ENCODE data around the gene OGFOD3.
"Not testable (repeated sequence)": the region's sequence is repeated elsewhere in the genome, so short reads cannot be mapped to it uniquely, and the experiment has no call there.

Gene OGFOD3

GRCh38 chr17:82458885-82459424 lies 40.6 kb upstream of the OGFOD3 start:
- DNase-seq (ENCODE audit: extremely low read depth, low read depth) = no peak
- H3K4me3 ChIP-seq (replicated peaks; ENCODE audit: low read depth, low read length) = peak overlapping the region; percentile 77
- TF ChIP-seq CTCF (IDR thresholded peaks at IDR 0.05; ENCODE audit: low read depth, low read length, missing control alignments) = no peak

GRCh38 chr17:82458179-82458884 lies 39.9 kb upstream of the OGFOD3 start, which contains the start of gene NARF:
NARF (plus strand) TSS chr17:82458741; CDS start chr17:82458804, 63 bp downstream.
- no peak for TF ChIP-seq CTCF (IDR thresholded peaks at IDR 0.05; ENCODE audit: low read depth, low read length, missing control alignments)
- peak; percentile 91 for DNase-seq (ENCODE audit: extremely low read depth, low read depth)

GRCh38 chr17:82457929-82458178 lies 39.5 kb upstream of the OGFOD3 start:
- peak; percentile 73 for DNase-seq (ENCODE audit: extremely low read depth, low read depth)
- TF ChIP-seq CTCF (IDR thresholded peaks at IDR 0.05; ENCODE audit: low read depth, low read length, missing control alignments) = no peak
- peak overlapping the region; percentile 77 for H3K4me3 ChIP-seq (replicated peaks; ENCODE audit: low read depth, low read length)

More at GRCh38 chr17:82458179-82458884, 39.9 kb upstream of the OGFOD3 start, which contains the start of gene NARF:
- peak within 1 kb of the TSS; percentile 77 for H3K4me3 ChIP-seq (replicated peaks; ENCODE audit: low read depth, low read length)

DNA sequence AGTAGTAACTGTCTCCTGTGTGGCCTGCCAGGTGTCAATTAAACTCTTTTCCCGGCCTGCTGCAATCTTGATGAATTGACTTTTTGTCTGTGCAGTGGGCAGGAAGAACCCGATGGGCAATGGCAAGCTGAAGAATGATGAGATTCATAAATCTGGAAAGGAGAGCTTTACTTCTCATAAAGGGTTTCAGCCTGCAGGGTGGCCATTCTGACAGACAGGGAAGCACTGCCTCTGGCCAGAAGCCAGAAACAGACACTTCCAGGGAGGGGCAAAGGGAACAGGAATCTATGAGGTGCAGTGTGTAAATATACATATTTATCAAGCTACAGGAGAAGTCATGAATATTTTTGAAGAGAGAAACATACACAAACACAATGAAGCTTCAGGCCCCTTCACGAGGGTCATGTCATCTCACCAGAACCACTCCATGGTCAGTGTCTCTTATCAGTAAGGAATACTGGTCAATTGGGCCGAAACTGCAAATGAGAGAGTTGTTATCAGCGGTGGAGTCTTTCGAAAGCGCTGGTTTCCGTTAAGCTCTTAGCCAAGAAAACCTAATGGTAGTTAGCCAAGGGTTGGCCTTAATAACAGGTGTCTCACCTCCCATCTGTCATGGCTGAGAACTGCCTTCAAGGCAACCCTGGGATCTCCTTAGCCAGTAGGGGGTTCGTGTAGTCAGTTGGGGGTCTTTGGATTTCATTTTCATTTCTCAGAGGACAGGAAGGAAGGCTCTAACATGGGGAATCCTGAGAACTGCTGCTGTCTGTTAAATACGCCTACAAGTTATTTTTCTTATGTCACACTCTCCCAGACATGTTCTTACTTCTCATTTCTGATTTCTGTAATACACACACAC lies 38.9 kb upstream of the OGFOD3 start:
- no peak for DNase-seq (ENCODE audit: extremely low read depth, low read depth)
- no peak for TF ChIP-seq CTCF (IDR thresholded peaks at IDR 0.05; ENCODE audit: low read depth, low read length, missing control alignments)
- peak overlapping the region; percentile 77 for H3K4me3 ChIP-seq (replicated peaks; ENCODE audit: low read depth, low read length)

DNA sequence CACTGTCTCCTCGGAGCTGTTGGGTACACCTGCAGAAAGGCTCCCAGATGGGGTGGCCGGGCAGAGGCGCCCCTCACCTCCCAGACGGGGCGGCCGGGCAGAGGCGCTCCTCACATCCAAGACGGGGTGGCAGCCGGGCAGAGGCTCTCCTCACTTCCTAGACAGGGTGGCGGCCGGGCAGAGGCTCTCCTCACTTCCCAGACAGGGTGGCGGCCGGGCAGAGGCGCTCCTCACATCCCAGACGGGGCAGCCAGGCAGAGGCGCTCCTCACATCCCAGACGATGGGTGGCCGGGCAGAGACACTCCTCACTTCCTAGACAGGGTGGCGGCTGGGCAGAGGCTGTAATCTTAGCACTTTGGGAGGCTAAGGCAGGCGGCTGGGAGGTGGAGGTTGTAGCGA lies 35.3 kb upstream of the OGFOD3 start:
- not testable (repeated sequence) for DNase-seq (ENCODE audit: extremely low read depth, low read depth); H3K4me3 ChIP-seq (replicated peaks; ENCODE audit: low read depth, low read length)

DNA sequence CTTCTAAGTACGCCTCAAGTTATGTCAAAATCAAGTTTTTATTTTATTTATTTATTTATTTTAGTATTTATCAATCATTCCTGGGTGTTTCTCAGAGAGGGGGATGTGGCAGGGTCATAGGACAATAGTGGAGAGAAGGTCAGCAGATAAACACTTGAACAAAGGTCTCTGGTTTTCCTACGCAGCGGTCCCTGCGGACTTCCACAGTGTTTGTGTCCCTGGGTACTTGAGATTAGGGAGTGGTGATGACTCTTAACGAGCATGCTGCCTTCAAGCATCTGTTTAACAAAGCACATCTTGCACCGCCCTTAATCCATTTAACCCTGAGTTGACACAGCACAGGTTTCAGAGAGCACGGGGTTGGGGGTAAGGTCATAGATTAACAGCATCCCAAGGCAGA lies 34.8 kb upstream of the OGFOD3 start:
- not testable (repeated sequence) for DNase-seq (ENCODE audit: extremely low read depth, low read depth); H3K4me3 ChIP-seq (replicated peaks; ENCODE audit: low read depth, low read length)

- TF ChIP-seq CTCF (IDR thresholded peaks at IDR 0.05; ENCODE audit: low read depth, low read length, missing control alignments) = no peak
- DNase-seq (ENCODE audit: extremely low read depth, low read depth) = no peak
- no peak overlapping the region for H3K4me3 ChIP-seq (replicated peaks; ENCODE audit: low read depth, low read length)
These were observed 33.8 kb upstream of the OGFOD3 start for GRCh38 chr17:82452162-82452561.

Data from HFF-Myc (cell line).